SIG-M5 (cell line): Measurements from ENCODE around the gene LDLRAD4.

Source experiments
- DNase-seq: peaks from one replicate; lab custom pipeline; 2025; lab: John Stamatoyannopoulos, UW

Gene LDLRAD4

DNA sequence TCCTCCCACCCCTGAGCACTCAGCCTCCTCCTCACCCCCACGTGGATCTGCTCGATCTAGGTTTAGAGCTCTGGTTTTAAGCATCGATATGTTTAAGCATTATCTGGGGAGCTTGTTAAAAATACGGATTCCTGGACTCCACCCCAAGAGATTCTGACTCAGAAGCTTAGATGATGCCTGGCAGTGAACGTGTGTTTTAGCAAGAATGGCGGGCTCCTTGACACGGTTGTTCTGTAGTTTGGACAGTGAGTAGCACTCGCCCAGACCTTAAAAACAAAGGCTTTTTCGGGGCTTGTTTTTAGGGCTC lies 47.3 kb downstream of the LDLRAD4 start:
- no peak for DNase-seq

DNA sequence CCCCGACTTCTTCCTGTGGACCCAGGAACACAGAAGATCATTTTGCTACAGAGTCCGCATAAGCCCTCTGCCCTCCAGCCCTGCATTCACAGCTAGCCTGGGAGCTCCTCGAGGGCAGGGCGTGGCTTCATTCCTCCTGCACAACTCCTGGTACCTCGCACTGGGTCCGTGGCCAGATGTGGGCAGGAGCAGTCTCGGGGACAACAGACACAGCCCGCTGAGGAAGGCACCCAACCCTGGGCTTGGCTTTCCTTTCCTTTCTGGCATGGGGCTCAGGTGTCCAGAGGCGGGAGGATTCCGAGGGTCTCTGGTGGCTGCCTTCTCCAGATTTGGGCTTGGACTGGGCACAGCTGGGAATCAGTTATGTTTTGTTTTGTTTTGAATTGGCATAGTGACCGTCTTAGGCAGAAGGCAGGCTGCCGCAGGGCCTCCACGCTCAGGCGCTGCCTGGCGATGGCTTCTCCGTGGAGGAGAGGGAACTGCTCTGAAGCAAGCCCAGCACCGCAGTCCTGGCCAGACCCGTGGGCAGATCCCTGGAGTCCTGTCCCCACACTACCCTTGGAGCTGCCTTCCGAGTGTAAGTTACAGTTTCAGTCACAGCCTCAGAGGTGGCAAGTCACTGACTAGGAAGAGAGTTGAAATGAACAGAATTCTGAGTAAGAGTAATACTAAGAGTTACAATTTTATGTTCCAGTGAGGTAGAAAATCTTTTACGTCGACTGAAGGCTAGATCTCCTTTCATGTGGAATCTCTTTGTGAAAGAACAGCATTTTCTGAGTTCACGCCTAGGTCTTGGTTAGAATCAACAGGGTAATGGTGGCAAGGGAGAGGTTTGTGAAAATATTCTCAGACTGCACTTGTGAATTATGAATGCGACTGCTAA lies 47.9 kb downstream of the LDLRAD4 start:
- no peak for DNase-seq

DNA sequence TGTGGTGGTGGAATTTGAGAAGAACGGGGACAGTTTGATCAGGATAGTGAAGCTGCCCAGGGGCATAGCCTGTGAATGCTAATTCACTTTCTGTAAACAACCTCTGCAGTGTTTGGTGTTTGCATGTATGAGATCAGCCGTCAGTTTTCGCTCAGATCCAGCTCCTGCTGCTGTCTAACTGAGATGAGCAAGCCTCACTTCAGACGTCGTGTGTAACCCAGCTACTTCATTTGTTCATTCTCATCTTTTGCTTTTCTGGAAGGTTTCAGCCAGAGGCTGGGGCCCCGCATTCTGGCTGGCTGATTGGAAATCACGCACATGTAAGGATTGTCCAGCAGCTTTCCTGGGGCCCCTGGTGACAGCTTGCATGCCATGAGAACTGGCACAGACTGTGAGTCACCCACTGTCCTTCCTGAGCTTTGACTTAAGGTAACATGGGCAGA lies 48.9 kb downstream of the LDLRAD4 start:
- no peak for DNase-seq

DNA sequence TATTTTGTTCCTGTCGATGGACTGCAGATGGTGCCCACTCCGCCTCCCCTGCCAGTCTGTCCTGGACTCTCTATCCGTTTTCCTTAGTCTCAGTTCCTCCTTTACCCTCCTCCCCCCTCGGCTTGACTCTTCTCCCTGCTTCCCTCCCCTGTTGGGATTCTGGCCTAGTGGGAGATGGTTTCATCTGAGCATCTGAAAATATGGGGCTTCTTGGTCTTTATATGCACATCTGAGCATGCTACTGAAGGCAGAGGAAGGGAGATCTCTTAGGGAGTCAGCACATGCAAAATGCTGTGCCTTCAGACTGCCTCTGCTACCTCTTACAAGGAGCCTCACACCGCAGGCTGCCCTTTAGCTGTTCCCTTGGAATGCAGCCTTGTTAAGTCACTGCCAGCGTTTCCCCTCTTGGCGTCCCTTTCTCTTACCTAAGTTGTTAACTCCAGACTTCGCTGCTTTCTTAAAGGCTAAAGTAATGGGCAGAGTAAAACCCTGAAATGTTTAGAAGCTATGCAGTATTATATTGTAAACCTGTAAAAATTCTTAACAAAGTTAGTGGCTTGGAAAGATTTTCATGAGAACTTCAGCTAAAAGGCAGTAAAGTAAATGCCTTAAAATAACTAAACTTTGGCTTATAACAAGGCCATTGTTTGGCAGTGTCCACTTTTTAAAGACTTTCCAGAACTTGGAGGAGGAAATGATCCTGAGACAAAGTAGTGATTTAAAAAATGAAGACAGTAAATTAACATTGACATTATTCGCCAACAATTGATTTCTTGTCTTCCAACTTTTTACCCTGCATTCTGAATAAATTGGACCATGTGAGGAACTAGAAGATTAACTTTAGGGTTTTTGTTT lies 49.8 kb downstream of the LDLRAD4 start:
- DNase-seq = no peak

DNA sequence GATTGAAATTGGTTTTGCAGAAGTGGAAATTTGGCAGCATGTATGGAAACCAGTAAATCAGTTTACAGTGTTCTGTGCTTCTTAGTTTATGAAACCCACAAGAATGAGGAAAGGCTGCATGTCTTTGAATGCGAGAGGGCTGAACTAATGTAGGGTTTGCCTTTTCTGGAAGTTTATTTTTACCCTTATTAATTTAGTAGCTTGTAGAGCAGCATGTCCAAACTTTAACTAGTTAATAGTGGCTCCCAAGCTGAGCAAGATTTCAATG lies 50.4 kb downstream of the LDLRAD4 start:
- DNase-seq = no peak

DNA sequence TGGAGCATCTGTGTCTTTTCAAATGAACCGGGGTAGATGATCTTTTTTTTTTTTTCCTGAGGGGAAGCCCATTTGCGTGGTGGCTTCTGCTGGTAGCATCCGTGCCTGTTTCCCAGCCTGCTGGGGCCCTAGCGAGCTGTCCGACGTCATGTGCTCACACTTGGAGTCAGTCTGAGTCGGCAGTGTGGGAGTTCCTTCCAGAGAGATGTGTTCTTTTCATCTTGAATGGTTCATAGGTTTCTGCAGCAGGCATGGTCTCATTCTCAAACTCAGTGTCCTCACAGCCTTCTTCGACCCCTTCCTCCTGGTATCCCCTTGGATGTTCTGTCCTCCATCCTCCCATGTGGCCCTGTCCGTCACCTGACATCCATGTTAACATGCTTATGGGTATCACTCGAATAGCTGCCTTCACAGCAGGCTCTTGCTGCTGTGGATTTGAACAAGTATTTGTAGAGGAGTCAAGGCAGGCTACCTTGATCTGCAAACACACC lies 51.0 kb downstream of the LDLRAD4 start:
- DNase-seq = no peak

DNA sequence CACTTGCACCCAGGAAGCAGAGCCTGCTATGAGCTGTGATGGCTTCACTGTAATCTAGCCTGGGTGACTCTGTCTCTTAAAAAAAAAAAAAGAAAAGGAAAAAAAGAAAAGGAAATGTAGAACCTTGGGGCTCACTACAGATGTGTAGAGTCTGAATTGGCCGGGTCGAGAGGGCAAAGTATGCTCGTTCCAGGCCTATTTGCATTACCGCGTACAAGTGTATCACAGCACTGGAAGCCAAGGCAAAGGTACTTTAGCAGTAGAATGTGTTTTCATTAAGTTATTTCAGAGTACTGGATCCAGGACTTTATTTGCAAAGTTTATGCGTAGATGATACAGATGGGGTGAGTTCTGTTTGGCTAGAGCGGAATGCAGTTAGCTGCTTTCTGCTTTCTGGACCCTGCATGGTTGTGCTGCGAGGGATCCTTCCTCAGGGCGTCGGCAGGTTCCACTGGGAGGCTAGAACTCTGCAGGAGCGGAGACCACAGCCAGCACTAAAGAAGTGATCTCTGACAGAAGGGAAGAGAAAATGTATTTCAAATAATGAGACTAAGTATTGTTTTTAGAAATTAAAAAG lies 51.8 kb downstream of the LDLRAD4 start:
- no peak for DNase-seq

DNA sequence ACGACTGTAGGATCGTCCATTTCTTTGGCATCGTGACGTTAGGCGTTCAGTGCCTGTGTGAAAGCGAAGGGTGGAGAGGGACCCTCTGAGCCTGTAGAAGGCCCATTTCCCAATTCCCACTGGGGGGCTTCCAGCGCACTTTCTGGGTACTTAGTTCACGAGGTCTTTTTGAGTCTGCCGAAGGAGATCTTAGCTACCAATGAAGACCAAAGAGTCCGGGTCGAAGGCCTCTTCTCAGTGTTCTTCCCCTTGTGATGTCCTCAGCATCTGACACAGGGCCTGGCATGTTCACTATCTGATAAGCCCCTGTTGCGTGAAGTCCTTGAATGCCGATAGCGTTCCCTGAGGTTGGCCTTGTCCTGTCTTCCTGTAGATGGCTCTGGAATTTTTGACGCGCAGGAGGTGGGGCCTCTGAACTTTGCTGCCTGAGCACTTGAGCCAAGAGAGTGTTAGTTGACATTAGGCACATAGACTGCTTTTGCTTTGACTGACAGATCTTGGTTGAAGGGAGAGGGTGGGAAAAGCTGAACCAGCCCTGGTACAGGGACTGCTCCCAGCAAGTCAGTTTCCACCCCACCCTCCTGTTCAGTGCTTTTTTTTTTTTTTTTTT lies 52.8 kb downstream of the LDLRAD4 start:
- no peak for DNase-seq

DNA sequence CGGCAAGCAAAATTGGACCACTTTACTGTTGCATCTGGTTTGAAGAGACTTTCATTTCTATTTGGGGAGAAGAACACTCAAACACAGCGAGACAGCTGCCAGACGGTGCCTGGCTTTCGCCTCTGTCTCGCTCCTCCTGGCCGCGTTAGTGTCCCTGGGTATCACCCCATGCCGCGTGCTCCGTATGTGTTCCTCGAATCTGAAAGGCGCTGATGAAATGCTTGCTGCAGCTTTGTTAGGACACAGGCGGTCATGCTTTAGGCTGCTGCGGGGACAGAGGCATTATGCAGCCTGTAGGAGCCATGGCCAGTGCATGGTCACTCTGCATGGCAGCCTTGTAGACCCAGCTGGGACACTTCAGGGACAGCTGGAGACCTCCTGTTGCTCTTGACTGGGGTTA lies 53.9 kb downstream of the LDLRAD4 start:
- no peak for DNase-seq

DNA sequence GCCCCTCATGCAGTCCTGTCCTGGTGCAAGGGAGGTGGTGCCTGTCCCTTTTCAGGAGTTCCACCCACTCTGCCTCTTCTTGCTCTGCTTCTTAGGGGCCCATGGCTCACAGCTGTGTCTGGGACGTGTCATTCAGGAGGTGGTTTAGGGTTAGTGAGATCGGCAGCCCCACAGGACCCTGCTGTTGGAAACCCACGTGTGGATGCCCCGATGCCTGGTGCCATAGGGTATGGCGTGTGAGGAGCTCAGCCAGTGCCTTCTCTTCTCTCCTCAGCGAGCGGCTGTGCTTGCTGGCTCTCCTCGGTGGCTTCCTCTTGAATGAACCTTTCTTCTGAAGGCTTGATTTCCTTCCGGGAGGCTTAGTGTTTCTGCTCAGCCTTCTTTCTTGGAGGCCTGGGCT lies 55.2 kb downstream of the LDLRAD4 start:
- DNase-seq = no peak

DNA sequence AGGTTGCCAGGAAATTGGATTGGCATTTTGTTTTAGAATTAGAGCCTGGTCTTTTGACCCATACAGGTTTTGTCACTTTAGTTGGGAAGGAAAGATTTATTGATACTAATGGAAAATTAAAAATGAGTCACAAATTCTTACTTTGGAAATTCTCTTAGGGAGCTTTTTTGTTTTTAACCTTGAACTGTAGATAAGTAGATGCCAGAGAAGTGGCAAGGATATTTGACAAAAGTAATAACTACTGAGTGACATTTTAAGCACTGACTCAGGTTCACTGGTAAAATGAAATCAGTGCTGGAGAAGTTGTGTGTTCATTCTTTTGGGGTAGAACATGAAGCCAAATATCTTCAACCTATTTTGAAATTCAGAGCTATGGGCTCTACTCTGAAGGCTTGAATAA lies 56.5 kb downstream of the LDLRAD4 start:
- DNase-seq = no peak

DNA sequence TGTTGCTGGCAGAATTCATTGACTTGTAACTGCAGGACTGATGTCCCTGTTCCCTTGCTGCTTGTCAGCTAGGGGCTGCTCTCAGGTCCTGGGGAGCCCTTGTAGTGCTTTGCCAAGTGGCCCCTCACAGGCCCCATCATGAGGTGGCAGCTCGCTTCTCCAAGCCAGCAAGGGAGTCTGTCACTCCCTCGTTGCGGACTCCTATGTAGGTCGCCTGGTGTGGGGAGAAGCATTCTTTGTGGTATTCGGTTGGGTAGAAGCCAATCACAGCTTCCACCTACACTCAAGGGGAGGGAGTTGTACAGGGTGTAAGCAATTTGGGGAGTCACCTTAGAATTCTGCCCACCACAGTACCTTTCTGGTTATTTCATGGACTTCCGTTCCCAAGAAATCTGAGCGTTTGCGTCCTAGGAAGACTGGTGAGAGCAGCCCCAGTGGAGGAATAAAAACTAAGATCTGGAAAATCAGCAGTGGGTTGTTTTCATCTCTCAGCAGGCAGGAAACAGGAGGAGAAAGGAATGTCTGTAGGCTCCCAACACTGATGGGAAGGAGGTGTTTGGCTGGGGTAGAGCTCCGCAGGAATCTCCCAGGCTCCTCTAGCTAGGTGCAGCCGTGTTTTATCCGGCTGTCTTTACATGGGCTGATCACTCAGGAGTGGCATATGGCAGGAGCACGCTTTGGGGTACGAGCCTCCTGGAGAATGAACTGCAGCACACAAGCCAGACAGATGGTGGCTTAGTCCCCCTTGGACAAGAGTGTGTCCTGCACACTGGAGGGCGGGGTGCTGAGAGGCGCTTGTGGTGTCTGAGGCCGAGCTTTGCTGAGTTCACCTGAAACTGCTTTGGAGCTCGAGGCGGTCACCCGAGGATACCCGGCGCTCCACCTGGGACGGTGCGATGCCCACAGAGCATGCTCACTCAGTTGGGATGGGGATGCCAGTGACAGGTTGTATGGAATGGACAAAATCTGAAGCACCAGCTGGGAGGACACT lies 58.3 kb downstream of the LDLRAD4 start:
- DNase-seq = no peak

DNA sequence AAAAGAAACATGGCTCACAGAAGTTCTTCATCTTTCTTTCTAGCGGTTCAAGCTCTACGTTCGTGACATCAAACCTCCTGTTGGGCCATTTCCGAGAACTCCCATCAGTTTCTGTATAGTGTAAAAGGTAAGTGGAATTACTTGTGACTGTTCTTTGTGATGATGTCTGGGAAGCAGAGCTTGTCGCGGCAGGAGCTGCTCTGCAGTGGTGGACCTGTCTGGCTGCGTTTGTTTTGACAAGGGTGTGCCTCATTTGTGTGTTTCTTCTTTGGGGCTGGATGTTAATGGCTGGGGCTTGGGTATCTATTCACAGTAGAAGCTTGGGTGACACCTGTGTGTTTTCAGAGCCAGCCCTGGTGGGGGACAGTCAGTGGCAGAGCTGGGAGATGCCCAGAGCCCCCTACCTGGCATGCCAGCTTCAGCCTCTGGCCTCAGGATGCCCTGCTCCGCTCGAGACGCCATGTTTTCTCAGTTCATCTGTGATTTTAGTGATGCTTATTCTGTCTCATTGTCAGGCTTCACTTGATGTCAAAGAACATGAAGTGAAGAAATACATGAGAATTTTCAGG lies 59.6 kb downstream of the LDLRAD4 start:
- no peak for DNase-seq

DNA sequence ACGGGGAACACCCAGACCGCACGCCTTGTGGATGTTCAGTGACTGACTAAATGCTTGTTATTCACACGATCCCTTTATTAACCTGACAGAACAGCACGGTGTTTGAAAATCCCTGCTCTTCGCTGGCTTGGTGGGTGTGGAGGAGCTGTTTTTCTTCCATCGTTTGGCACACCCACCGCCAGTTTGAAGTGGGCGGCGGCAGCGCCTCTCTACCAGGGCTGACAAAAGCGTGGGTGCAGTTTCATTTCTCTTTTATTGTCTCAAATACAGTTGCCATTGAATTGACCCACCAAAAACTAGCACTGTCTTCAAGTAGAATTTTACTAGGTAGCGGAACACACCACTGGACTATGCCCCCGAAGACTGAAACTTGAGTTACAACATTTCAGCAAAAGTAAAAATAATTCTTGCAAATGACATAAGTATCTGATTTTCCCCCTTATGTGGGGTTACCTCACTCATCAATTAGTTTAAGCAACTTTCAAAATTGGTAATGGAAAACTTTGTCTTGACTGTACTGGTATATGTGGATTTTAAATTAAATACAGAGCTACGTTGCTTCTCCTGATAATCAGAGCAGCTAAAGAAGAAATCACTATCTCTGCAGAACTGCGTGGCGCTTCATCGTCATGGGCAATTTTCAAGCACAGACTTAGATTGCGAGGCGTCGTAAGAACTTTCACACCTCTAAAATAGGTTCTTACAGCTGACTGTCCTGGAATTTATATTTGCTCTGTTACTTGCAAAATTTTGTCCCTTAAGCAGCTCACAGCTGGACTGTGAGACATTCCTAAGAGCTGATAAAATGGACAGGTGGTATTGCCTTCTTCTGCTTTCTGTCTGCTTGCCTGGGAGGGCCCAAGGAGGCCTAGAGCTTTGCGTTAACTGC lies 60.9 kb downstream of the LDLRAD4 start:
- DNase-seq = no peak

DNA sequence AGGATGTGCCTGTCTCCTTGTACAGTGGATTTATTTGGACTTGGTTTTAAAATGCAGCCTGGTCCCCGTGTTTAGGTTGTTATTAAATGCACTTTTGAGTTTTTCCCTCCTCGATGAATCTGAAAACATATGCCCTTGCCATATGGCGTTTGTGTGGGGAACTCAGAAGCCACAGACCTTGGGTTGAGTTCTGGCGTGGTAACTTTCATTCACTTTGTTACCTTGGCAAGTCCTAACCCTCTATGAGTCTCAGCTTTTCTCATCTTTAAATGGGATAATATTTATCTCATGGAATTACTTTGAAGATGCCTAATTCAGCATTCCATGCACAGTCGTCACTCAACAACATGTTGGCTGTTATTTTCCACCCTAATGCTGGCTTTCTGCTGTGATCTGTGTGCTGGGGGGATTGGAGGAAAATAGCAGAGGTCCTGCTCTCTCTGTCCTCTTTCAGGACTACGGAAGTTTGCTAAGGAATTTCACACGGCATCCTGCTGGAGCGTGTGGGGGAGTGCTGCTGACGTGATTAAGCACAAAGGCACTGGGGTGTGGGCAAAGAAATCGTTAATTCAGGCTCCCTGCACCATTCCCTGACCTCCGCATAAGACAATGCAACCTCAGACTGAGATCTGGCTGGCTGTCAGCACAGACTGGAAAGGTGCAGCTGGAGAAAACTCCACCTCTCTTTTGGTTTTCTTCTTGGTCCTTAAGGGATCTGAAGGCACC lies 61.7 kb downstream of the LDLRAD4 start:
- DNase-seq = no peak

DNA sequence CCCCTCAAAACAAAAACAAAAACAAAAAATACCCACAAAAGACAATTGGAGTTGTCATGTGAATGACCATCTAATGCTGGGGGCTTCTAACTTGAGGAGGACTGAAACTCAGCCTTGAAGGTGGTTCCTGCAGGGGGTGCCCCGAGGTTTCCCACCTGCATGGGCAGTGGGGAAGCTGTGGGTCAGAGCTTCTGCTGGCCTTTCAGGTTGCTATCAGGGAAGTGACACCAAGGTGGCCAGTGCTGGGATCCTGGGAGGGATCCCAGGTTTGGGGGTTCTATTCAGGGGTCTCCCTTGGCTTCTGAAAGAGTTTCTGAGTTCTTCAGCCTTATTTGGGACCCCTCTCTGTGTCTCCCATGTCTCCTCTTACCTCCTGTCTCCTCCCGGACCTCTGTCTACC lies 62.8 kb downstream of the LDLRAD4 start:
- no peak for DNase-seq

DNA sequence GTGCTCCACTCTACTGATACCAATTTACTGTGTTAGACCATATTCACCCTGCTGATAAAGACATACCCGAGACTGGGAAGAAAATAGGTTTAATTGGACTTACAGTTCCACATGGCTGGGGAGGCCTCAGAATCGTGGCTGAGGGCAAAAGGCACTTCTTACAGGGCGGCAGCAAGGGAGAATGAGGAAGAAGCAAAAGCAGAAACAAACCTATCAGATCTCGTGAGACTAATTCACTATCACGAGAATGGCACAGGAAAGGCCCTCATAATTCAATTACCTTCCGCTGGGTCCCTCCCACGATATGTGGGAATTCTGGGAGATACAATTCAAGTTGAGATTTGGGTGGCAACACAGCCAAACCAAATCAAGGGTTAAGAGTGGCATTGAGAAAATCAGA lies 65.2 kb downstream of the LDLRAD4 start:
- no peak for DNase-seq

DNA sequence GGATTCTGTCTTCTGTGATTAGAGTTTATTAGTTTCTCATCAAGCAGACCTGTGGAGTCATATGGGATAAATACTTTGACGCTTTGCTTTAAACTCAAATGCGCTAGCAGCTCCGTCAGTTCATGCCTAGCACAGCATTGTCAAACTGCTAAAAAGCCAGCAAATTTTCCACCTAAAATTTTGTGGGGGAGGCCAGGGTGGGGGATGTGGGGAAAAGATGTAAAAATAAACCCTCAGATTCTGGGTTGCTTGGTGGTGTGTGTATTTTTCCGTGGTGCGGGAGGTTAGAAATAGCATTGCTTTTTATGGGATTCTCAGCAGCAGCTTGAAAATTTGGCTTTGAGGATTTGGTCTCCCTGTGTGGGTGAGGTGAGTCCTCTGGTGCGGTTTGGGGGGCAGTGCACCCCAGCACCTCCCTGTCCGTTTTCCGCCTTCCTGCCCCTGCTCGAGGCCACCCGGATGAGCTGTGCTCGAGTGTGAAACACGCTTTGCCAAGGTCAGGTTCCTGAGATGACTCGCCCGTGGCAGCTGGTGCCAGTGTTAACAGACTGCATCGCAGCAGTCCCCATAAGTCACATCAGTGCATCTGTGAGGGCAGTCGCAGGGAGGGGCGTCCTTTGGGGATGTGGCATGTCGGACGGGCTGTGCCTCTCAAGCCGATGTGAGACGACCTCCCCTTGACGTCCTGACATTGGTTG lies 65.9 kb downstream of the LDLRAD4 start:
- no peak for DNase-seq

DNA sequence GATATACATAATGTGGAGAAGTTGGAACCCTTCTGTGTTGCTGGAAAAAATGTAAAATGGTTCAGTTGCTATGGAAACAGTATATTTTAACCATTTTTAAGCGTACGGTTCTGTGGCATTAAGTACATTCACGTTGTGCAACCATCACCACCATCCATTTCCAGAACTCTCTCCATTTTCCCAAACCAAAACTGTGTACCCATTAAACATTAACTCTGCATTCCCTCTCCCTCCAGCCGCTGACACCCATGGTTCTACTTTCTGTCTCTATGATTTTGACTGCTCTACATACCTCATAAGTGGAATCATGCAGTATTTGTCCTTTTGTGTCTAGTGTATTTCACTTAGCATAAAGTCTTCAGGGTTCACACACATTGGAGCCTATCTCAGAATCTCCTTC lies 67.3 kb downstream of the LDLRAD4 start:
- DNase-seq = no peak
